Cerebellar nuclear complex (tissue), 1 donor: Measurements from ENCODE around the gene TM7SF2.
"Not testable (repeated sequence)": the region's sequence is repeated elsewhere in the genome, so short reads cannot be mapped to it uniquely, and the experiment has no call there.

ENCODE experiments used
- DNase-seq, 2 experiments: peaks; one replicate each; lab custom pipeline; 2025; lab: John Stamatoyannopoulos, UW

TM7SF2 gene

DNA sequence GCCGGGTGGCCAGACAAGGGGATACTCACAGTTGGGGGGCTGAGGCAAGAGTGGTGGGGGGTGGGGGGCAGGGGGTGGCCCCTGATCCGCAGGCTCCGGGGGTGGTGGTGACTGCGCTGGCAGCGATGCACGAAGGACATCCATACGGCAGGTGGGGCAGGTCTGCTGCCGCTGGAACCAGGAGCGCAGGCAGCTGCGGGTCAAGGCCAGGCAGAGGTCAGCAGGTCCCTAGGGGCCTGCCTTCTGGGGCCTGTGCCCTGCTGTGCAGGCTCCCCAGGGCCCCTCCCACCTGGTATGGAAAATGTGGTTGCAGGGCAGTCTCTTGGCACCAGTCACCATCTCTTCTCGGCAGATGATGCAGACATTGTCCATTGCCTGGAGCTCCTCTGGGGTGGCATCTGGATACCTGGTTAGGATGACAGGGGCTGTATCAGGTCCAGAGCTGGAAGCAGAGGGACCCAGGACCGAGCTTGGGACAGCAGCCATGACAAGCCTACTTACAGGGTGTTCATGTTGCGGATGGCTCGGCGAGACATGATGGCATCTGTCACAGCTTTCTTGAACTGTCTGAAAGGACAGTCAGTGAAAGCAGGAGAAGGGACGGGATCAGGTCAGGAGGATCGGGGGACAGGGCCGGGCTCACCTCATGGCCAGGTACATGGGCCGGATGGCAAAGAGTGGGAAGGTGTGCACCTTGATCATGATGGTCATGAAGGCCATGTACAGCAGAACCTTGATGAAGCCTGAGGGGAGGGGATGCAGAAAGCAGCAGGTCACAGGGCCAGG lies 19.2 kb downstream of the TM7SF2 start:
- DNase-seq: no peak

GRCh38 chr11:65131417-65131776 lies 19.7 kb downstream of the TM7SF2 start:
- no peak for DNase-seq

- no peak for DNase-seq
Observed at GRCh38 chr11:65131895-65132237, 20.2 kb downstream of the TM7SF2 start.

DNA sequence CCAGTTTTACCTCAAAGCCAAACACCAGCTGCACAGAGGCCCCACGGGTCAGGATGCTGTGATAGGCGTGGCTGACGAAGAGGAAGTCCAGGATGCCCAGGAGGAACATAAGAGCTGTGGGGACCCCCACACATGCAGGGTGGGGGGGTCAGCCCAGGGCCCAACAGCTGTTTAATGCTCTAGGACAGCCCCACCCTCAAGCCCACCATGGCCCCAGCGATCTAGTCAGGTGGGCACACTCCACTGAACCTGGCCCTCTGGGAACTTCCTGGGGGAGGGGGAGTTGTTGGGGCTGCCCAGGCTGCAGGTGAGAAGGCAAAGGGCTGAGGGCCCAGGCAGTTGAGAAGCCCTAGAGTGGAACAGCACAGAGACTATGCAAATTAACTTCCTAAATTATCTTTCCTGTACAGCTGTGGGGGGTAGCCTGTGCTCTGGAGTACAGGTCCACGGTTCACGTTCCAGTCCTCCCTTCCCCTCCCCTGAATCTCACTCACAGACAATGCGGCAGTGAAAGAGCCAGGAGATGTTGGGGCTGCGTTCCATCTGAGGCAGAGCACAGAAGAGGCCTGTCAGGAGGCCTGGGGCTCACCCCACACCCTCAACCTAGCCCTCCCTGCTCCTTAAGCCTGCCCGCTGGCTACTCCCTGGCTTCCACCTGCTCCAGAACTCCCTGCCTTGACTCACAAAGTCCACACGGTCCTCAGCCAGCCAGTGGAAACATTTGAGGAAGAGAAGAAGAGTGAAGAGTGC lies 20.7 kb downstream of the TM7SF2 start:
- no peak for DNase-seq

- no peak for DNase-seq
Observed at GRCh38 chr11:65132988-65133700, 21.5 kb downstream of the TM7SF2 start.

DNA sequence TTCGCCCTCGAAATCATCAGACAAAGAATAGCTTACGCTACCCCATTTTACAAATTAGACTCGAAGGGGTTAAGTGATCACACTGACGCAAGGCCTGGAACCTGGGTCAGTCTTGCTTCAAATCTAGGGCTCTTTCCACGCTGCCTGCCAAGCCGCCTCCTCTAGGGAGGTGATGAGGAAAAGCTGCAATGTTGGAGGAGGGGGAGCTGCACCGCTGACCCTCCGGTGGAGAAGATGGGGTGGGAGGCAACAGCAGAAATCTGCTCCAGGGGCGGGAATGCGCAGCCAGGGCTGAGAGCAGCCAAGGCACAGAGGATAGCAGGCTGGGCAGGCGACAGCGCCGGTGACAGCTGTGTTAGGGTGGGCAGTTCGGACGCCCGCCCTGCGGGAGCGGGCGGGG lies 22.1 kb downstream of the TM7SF2 start:
- no peak for DNase-seq

DNA sequence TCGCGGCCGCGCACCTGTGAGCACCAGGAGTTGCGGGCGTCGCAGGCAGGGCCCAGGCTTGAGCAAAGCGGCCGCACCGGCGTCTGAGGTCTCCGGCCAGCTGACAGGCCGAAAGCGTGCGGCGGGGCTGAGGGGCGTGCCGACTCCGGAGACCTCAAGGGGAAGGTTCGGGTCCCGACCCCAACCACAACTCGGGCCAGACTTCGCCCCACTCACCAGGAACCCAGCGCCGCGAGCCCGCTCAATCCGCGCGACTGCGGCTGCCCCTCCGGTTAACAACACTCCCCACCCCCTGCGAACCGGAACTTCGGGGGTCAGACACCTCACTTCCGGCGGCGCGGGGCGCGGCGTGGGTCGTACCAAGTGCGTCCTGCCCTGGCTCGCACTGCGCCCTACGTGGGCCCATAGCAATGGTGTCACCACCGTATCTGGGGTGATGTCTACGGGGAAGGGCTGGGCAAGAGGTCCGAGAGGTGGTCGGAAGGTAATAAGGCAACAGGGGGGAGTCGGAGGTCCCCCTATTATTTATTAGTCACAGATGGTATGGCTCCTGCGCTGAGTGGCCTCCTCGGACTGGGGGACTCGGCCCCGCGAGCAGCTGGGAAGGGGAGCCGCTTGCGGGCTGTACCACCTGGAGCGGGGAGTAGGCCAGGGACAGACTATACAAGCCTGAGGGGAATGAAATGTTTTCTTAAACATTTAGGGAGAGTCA lies 22.7 kb downstream of the TM7SF2 start, which contains the start of gene SYVN1:
SYVN1 (minus strand) TSS at position 280 of the 712 bp plus-strand sequence. CDS start 918 bp downstream, outside the sequence.
- peak in 1 of 2 experiments; percentile 67 for DNase-seq

DNA sequence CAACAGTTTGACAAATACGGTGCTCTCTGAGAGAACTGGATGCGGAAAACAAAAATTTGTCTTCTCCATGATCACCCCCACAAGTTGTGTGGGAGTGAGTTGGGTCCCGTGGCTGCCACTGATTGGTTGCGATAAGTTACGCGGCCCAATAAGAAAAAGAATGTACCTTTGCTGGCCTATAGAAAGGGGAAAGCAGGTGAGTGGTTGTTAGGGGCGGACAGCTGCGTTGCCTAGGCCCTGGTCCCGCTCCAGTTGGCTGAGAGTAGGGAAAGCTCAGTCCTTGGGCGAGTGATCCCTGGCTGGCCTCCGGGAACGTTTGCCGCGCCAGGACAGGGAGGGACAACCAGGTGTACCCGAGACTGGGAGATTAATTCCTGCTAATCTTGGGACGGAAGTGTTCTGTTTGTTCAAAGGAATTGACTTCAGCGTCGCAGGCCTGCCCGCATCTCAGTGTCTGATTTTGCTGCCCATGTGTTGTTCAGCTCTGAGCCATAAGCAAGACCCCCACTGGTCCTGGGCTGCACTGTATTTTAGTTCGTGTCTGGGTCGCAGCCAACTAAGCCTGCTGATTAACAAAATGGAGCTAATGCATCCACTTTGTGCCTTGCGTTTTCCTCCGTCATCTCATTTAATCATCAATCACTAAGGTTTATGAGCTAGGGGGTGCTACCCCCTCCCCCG lies 23.4 kb downstream of the TM7SF2 start:
- DNase-seq: peak; percentile 88 to 96

DNA sequence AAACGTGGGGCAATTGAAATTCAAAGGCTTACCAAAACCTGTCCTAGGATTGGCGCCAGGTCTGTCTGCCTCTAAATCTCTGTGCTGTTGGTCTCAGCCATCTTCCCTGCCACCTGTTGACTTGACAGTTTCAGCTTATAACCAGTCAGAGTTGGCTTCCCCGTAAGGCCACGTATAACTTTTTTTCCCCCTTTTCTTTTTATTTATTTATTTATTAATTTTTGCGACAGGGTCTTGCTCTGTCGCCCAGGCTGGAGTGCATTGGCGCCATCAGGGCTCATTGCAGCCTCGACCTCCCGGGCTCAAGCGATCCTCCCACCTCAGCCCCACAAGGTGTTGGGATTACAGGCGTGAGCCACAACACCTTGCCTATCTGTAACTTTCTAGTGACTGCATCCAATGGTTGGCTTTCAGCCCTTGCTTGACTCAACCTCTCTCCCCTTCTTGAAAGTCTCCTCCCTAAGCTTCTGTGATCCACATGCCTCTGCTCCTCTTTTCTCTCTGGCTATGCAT lies 24.0 kb downstream of the TM7SF2 start:
- DNase-seq: no peak

- DNase-seq: no peak
Observed at GRCh38 chr11:65136515-65137096, 24.9 kb downstream of the TM7SF2 start.

- DNase-seq: no peak
Observed at GRCh38 chr11:65141896-65142494, 30.3 kb downstream of the TM7SF2 start.

DNA sequence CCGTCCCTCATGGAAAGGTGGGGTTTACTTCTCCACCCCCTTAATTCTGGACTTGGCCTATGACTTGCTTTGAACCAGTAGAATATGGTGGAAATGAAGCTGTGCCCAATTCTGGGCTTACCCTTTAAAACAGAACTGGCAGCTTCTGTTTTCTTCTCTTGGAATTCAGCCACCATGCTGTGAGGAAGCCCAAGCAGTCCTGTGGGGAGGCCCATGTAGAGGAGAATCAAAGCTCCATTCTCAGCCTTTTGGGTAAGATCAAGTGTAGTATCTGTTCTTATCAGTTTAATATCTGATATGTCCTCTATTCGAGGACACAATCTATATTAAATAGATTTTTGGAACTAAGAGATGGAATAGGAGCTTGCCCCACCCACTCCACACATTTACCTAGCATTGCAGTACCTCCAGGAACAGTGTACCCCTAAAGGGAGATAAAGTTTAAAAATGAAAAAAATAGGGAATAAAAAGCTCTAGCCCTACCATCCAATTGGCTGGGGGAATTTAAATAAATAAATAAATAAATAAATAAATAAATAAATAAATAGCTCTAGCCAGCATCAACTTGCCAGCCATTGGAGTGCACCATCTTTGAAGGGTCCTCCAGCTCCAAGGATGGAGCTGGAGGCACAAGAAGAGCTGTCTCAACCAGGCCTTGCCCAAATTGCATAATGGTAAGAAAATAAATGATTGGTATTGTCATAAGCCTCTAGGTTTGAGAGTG lies 35.8 kb downstream of the TM7SF2 start:
- no peak for DNase-seq

DNA sequence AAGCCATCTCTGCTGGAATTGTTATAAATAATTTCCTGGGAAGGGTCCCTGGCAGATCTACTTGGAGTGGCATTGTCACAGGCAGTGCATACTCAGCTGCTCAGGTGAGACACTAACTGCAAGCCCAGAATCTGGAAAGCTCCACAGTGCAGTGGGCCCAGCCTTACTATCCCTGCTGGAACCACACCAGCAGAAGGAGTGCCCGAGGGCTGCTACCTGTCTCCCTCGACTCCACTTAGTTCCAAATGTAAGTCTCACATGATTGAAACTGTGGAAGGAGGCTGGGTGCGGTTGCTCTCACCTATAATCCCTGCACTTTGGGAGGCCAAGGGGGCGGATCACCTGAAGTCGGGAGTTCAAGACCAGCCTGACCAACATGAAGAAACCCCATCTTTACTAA lies 37.0 kb downstream of the TM7SF2 start:
- DNase-seq: no peak

DNA sequence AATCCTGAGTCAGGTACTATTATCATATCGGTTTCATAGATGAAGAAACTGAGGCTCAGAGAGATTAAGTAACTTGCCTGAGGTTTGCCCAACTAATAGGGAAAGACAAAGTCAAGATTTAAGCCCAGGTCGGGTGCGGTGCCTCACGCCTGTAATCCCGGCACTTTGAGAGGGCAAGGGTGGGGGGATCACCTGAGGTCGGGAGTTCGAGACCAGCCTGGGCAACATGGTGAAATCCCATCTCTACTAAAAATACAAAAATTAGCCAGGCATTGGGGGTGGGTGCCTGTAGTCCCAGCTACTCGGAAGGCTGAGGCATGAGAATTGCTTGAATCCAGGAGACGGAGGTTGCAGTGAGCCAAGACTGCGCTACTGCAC lies 38.4 kb downstream of the TM7SF2 start:
- not testable (repeated sequence) for DNase-seq

DNA sequence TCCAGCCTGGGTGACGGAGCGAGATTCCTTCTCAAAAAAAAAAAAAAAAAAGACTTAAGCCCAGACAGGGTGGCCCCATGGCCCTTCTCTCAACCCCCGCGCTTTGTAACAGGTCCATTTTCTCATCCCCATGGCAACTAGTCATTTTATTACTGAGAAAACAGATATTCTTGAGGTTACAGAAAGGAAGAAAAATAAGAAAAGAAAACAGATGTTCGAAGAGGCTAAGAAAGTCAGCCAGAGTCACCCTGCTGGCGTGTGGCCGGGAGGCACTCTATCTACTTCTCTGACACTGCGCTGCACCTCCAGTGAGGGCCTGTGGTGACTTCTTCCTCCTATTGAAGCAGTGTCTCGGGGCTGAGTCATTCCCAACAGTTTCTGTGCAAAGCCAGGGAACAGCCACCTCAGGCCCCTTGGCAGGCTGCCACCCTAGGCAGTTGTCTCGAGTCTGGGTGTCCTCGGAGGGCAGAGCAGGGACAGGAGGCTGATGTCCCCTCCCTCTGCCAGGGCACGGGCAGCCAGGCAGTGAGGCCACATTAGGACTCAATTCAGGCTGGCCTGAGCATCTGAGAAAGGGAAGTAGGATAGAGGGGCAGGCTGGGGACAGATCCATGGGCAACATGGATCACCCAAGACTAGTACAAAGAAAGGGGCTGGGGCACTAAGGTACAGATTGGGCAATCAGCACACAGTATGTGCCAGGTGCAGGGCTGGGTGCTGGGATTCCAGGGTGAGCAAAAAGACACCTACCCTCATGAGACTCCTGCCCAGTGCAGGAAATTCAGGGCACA lies 39.0 kb downstream of the TM7SF2 start:
- DNase-seq: no peak

DNA sequence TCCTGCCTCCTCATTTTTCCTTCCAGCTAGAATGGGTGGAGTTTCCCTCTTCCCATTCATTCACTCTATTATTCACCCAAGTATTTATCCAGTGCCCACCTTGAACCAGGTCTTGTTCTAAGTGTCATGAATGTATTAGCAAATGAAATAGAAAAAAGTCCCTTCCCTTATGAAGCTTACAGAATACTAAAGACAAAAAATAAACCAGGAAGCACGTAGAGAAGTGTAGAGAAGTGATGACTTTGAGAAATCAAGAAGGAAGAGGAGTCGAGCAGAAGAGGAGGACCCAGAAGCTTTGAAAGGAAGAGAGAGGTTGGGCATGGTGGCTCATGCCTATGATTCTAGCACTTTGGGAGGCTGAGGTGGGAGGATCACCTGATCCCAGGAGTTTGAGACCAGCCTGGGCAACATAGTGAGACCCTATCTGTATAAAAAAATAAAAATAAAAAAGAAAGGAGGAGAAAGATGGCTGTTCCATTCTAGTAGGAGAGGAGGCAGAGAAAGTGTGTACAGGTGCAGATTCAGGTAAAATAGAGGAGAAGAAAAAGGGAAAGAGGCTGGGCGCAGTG lies 39.7 kb downstream of the TM7SF2 start:
- DNase-seq: no peak

DNA sequence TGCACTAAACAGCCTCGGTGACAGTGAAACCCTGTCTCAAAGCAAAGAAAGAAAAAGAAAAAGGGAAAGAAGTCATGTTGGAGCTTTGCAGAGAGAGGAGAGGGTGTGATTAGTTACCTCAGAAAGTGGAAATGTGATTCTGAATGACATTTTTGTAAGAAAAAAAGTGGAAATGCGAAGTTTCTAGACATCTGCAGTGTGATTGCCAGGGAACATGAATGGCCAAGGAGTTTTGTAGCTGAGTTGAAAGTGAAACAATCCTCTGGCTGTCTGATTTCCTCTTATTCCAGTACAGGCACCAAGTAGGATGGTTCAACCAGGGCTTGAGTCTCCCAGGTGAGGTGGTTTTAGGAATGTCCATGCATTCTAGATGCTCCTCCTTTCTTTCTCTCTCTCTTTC lies 40.5 kb downstream of the TM7SF2 start:
- no peak for DNase-seq

- DNase-seq: no peak
Observed at GRCh38 chr11:65156256-65156655, 44.6 kb downstream of the TM7SF2 start.

DNA sequence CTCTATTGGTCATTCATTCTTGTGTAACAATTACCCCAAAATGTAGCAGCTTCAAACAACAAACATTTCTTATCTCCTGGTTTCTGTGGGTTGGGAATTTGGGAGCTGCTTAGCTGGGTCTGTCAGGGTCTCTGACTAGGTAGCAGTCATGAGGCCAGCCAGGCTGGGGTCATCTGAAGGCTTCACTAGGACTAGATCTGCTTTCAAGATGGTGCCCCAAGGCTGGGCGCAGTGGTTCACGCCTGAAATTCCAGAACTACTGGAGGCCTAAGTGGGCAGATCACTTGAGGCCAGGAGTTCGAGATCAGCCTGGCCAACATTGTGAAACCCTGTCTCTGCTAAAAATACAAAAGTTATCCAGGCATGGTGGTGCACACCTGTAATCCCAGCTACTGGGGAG lies 45.3 kb downstream of the TM7SF2 start:
- no peak for DNase-seq
